Lower leg skin (tissue), 4 donors: Measurements from ENCODE around the gene SLC2A11. TPM values are rescaled to one million over a fixed set of nuclear protein-coding genes. Genes with fewer than 3 reads are reported as not detected.
"Not testable (repeated sequence)": the region's sequence is repeated elsewhere in the genome, so short reads cannot be mapped to it uniquely, and the experiment has no call there.

Experiments
- DNase-seq, 2 donors: peaks; one replicate each; pipeline ENCODE4 v3.0.0-alpha.2; 2019; ENCODE audit warnings: low spot score in 2 of 2
- H3K4me3 ChIP-seq: fragments of 200-600 bp; sonication (generic); 2 replicates; pipeline ENCODE4 v1.5.1; 2017; ENCODE audit warnings: mild to moderate bottlenecking, low read depth; ENCODE audit not compliant: poor library complexity, severe bottlenecking
- CTCF ChIP-seq, 3 donors: fragments of 450-650 bp; IDR thresholded peaks; one replicate each; pipeline ENCODE4 v1.5.1; 2016; ENCODE audit warnings: antibody characterized with exemption in 3 of 3, mild to moderate bottlenecking in 3 of 3, moderate library complexity in 2 of 3
- POLR2A ChIP-seq, 2 donors: fragments of 450-650 bp; IDR thresholded peaks; one replicate each; pipeline ENCODE4 v1.6.1; 2016 to 2017; ENCODE audit warnings: antibody characterized with exemption in 2 of 2, mild to moderate bottlenecking in 1 of 2, moderate library complexity in 1 of 2
- WGBS, 2 donors: methylation state at CpG; one replicate each; pipeline ENCODE4 v1.1.5; 2018; 5-methylcytosine and 5-hydroxymethylcytosine counted together
- intact Hi-C: fragments of 100-400 bp; cut with DNase I; formaldehyde crosslinking; loops from one replicate; pipeline ENCODE4 v1.15.0; 2023; ENCODE audit warnings: low total_unique reads
- total RNA-seq, 4 donors: library from RNA; depleted of rRNA; stranded (reverse); fragments of >200 nt; gene quantifications; one replicate each; pipeline ENCODE4 v1.1.0, GENCODE V29; 2016

The SLC2A11 gene
- total RNA-seq, 4 donors from 2014 or later: 5.0 to 11.1 (median 8.6) TPM

DNA sequence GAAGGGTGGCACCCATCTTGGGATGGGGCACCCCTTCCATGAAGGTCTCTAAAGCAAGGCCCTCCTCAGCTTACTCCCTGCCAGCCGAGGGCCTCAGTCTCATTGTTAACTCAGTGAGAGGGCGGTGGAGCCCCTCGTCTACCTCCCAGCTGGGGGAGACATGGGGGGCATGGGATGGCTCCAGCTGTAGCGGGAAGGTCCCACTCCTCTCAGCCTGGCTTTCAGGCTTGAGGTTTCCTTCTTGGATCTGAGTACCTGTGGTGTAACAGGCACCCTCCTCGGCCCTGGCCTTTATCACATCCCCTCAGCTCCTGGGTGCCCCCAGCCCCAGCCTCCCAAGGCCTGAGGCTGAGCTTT is 38.5 kb downstream of the SLC2A11 start:
- intact Hi-C loops: no loop called here
- DNase-seq: no peak
- no peak for TF ChIP-seq CTCF (IDR thresholded peaks at IDR 0.05)
- H3K4me3 ChIP-seq: no peak overlapping the region
- 95% methylated on average over 5 of the region's 5 CpGs for WGBS, 2 donors

DNA sequence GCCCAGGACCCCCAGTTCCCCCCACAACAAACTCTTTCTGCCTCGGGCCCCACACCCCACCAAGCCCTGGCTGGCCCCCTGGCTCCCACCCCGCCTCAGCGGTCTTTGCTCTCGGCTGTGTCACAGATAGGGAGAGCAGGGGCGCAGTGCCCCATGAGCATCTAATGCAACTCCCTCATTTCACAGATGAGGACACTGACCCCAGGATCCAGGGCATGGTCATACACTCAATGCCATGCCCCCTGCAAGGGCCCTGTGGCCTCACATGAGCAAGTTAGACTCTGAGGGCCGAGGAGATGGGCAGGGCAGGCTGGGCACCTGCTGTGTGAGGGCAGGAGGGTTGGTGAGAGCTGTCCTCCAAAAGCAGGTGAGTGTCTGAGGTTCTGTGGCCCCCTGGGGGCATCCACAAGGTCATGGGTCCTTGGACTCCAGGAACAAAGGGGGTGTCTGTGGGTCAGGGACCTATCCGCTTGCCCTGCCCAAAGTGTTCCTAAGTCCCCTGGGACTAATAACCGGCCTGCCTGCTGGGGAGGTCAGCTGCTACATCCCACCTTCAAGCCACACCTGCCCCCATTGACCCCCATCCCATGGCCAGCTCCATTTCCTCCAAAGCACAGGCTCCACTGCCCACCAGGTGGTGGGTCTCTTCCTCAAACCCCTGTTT is 39.0 kb downstream of the SLC2A11 start:
- H3K4me3 ChIP-seq: no peak overlapping the region
- WGBS, 2 donors: 89 to 97% methylated on average over 5 to 8 of the region's 8 CpGs
- no peak for DNase-seq
- intact Hi-C loops: no loop called here
- no peak for TF ChIP-seq CTCF (IDR thresholded peaks at IDR 0.05)
- no peak for TF ChIP-seq POLR2A (IDR thresholded peaks at IDR 0.05)

GRCh38 chr22:23897320-23897719 is 39.6 kb downstream of the SLC2A11 start:
- TF ChIP-seq POLR2A (IDR thresholded peaks at IDR 0.05) (no peak), CTCF (IDR thresholded peaks at IDR 0.05) (no peak)
- H3K4me3 ChIP-seq: no peak overlapping the region
- intact Hi-C loops: no loop called here

GRCh38 chr22:23898006-23898974 is 40.6 kb downstream of the SLC2A11 start:
- WGBS, 2 donors: 58 to 75% methylated on average over 8 of the region's 8 CpGs
- TF ChIP-seq CTCF (IDR thresholded peaks at IDR 0.05) (no peak), POLR2A (IDR thresholded peaks at IDR 0.05) (no peak)
- H3K4me3 ChIP-seq: no peak overlapping the region
- DNase-seq: no peak
- intact Hi-C loops: no loop called here

More at GRCh38 chr22:23897320-23897719, 39.6 kb downstream of the SLC2A11 start:
- no peak for DNase-seq
- 89 to 93% methylated on average over 3 of the region's 3 CpGs for WGBS, 2 donors

DNA sequence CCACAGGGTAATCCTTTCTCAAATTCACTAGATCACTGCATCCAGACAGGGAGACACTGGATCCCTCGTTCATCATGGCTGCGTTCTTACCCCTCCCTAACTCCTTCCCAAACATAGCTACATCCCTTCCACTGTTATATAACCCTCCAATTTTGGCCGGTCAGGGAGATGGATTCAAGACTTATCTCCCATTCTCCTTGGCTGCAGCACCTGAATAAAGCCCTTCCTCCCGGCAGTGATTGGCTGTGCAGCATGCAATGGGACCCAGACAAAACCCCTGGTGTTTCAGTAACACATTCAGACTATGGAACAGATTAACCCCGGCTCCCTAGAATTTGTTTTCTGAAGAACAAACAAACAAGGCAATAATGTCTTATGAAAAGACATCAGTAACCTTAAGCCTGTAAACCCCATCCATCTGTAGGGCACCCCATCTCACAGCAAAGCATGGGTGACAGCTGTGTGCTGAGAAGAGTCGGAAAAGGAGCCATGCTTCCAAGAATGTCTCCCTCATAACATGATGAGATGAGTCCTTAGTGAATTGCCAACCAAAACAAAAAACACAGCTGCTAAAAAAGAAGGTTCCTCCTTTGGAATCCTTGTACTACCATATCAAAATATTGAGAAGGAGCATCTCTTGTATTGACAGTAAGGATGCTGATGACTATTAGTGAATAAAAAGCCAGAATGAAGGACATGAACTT is 41.5 kb downstream of the SLC2A11 start:
- WGBS, 2 donors: 74 to 75% methylated on average over 6 of the region's 6 CpGs
- DNase-seq: no peak
- TF ChIP-seq CTCF (IDR thresholded peaks at IDR 0.05) (no peak), POLR2A (IDR thresholded peaks at IDR 0.05) (no peak)
- intact Hi-C loops: no loop called here
- no peak overlapping the region for H3K4me3 ChIP-seq

- intact Hi-C loops, H3K4me3 ChIP-seq, DNase-seq: not testable (repeated sequence)
- 77 to 88% methylated on average over 4 of the region's 4 CpGs for WGBS, 2 donors
Measured at GRCh38 chr22:23900227-23900626, 42.6 kb downstream of the SLC2A11 start.
